K562 (cell line): ENCODE measurements around the gene HYOU1. TPM values are rescaled to one million over a fixed set of nuclear protein-coding genes. Genes with fewer than 3 reads are reported as not detected.

Experiments used
- ELF4 ChIP-seq: fragments of 450-650 bp; formaldehyde crosslinking; IDR thresholded peaks from 2 replicates; pipeline ENCODE4 v1.4.0; 2022; ENCODE audit warnings: missing genetic modification characterization
- GABPA ChIP-seq: fragments of 200-800 bp; sonication (Bioruptor generic); conservative IDR thresholded peaks from 2 replicates; pipeline ENCODE4 v1.6.1; 2016; ENCODE audit warnings: low read depth, missing genetic modification characterization, missing compliant biosample characterization
- GATAD2A ChIP-seq: fragments of 450-650 bp; IDR thresholded peaks from 2 replicates; pipeline ENCODE4 v1.6.1; 2017
- KAT7 ChIP-seq: sonication (generic); formaldehyde crosslinking; IDR thresholded peaks from 2 replicates; pipeline ENCODE4 v1.8.0; 2022; ENCODE audit warnings: missing genetic modification reagents, mild to moderate bottlenecking, borderline replicate concordance
- KDM2B ChIP-seq: fragments of 250-450 bp; sonication (Bioruptor Pico); IDR thresholded peaks from 2 replicates; pipeline ENCODE4 v1.8.0; 2021; ENCODE audit warnings: mild to moderate bottlenecking, moderate library complexity
- KLF13 ChIP-seq: fragments of 450-650 bp; IDR thresholded peaks from 2 replicates; pipeline ENCODE4 v1.6.1; 2016; ENCODE audit warnings: missing genetic modification characterization, low read depth, mild to moderate bottlenecking, missing compliant biosample characterization, moderate library complexity, borderline replicate concordance
- NR2C1 ChIP-seq, 2 experiments: fragments of 450-650 bp; IDR thresholded peaks; 2 replicates each; pipeline ENCODE4 v1.6.1; 2017; ENCODE audit warnings: mild to moderate bottlenecking in 2 of 2, antibody characterized with exemption in 1 of 2, inconsistent platforms in 1 of 2, missing compliant biosample characterization in 1 of 2, missing genetic modification characterization in 1 of 2
- ZKSCAN8 ChIP-seq: fragments of 200-800 bp; sonication (Bioruptor generic); IDR thresholded peaks from 2 replicates; pipeline ENCODE4 v1.6.1; 2016; ENCODE audit warnings: missing genetic modification characterization, missing compliant biosample characterization
- ZNF324 ChIP-seq: fragments of 250-450 bp; sonication (Bioruptor Pico); IDR thresholded peaks from 2 replicates; pipeline ENCODE4 v1.4.0; 2020; ENCODE audit warnings: mild to moderate bottlenecking
- polyA plus RNA-seq, 8 experiments: library from polyadenylated mRNA; depleted of rRNA in 4 of 8; stranded (reverse) in 5 of 8; unstranded in 3 of 8; fragments of >200 nt; fragmentation: Nextera tagmentation in 2 of 8; fragmentation: Illumina TruSeq in 1 of 8; extraction: Ambion mirVana in 2 of 8; extraction: Trizol in 1 of 8; gene quantifications; 2 replicates each; pipeline versions ENCODE4 v1.2.1 to v1.2.3, GENCODE V29; 2011 to 2014; ENCODE audit warnings: inconsistent platforms in 1 of 8, missing spikeins in 1 of 8
- total RNA-seq, 7 experiments: library from RNA; depleted of rRNA in 6 of 7; stranded (reverse); fragments of >200 nt in 6 of 7; fragmentation: Illumina TruSeq in 2 of 7; extraction: Trizol in 2 of 7; gene quantifications; 2 replicates each; pipeline versions ENCODE4 v1.2.1 to v1.2.3, GENCODE V29; 2011 to 2021; ENCODE audit warnings: low replicate concordance in 1 of 7
- TF ChIP-seq, protein P1 (sequence below): fragments of 250-450 bp; sonication (Bioruptor Pico); IDR thresholded peaks from 2 replicates; pipeline ENCODE4 v1.4.0; 2020; ENCODE audit warnings: borderline replicate concordance
- TF ChIP-seq, protein P2 (sequence below): sonication (generic); formaldehyde crosslinking; IDR thresholded peaks from 2 replicates; pipeline ENCODE4 v1.8.0; 2022; ENCODE audit warnings: missing genetic modification reagents, mild to moderate bottlenecking, moderate library complexity, borderline replicate concordance
- TF ChIP-seq, protein P3 (sequence below): sonication (generic); formaldehyde crosslinking; IDR thresholded peaks from 2 replicates; pipeline ENCODE4 v1.8.0; 2022; ENCODE audit warnings: mild to moderate bottlenecking, low read depth, missing genetic modification reagents
- TF ChIP-seq, protein P4 (sequence below): fragments of 250-450 bp; sonication (Bioruptor Pico); IDR thresholded peaks from 2 replicates; pipeline ENCODE4 v1.9.0; 2021; ENCODE audit warnings: mild to moderate bottlenecking, inconsistent platforms
- TF ChIP-seq, protein P5 (sequence below): sonication (generic); formaldehyde crosslinking; IDR thresholded peaks from 2 replicates; pipeline ENCODE4 v1.8.1; 2023; ENCODE audit warnings: missing genetic modification reagents, mild to moderate bottlenecking, borderline replicate concordance

Gene HYOU1
- total and polyA plus RNA-seq, 9 of the 15 experiments (the other 6 are each of a cell fraction or from before 2014, with no cell fraction given): 19.5 to 197 (median 128) TPM

DNA sequence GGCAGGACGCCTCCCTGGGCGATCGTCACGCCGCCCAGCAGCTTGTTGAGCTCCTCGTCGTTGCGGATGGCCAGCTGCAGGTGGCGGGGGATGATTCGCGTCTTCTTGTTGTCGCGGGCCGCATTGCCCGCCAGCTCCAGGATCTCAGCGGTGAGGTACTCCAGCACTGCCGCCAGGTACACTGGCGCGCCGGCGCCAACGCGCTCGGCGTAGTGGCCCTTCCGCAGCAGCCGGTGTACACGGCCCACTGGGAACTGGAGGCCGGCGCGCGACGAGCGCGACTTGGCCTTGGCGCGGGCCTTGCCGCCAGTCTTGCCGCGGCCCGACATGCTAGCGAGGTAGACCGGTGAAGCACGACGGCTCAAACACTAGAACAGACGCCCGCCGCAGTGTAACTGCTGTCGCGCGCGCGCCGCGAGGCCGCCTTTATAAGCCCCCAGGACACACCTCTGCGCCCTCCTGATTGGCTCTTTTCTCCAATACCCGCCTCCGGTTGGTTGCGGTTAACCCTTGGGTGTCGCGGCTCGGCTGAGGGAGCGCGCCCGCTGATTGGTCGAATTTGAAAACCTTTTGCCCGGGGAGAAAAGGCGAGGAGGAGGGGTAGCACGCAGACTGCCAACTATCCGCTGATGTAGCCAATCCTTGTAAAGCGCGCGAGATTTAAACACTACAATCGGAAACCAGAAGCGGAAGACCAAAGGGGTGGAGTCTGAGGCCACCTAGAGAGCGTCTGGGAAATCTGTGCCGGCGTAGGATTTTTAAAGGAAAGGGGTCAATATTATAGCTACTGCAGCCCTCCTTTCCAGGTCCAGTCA lies 38.3 kb upstream of the HYOU1 start (continued):
- TF ChIP-seq, protein P1, sequence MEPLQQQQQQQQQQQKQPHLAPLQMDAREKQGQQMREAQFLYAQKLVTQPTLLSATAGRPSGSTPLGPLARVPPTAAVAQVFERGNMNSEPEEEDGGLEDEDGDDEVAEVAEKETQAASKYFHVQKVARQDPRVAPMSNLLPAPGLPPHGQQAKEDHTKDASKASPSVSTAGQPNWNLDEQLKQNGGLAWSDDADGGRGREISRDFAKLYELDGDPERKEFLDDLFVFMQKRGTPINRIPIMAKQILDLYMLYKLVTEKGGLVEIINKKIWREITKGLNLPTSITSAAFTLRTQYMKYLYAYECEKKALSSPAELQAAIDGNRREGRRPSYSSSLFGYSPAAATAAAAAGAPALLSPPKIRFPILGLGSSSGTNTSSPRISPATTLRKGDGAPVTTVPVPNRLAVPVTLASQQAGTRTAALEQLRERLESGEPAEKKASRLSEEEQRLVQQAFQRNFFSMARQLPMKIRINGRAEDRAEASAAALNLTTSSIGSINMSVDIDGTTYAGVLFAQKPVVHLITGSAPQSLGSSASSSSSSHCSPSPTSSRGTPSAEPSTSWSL: peak; percentile 41; the same call in 1 of the 2 replicates
- peak; percentile 56 for TF ChIP-seq GABPA (tag)
- peak; percentile 100 for TF ChIP-seq KAT7
- TF ChIP-seq, protein P2, sequence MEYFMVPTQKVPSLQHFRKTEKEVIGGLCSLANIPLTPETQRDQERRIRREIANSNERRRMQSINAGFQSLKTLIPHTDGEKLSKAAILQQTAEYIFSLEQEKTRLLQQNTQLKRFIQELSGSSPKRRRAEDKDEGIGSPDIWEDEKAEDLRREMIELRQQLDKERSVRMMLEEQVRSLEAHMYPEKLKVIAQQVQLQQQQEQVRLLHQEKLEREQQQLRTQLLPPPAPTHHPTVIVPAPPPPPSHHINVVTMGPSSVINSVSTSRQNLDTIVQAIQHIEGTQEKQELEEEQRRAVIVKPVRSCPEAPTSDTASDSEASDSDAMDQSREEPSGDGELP (CRISPR knock-in tag): peak; percentile 94
- TF ChIP-seq ZKSCAN8 (CRISPR knock-in tag): no peak
- peak; percentile 53; the same call in 1 of the 2 replicates for TF ChIP-seq ELF4 (CRISPR knock-in tag)
- peak; percentile 96; the same call in 1 of the 2 replicates for TF ChIP-seq KDM2B (CRISPR knock-in tag)
- TF ChIP-seq, protein P3, sequence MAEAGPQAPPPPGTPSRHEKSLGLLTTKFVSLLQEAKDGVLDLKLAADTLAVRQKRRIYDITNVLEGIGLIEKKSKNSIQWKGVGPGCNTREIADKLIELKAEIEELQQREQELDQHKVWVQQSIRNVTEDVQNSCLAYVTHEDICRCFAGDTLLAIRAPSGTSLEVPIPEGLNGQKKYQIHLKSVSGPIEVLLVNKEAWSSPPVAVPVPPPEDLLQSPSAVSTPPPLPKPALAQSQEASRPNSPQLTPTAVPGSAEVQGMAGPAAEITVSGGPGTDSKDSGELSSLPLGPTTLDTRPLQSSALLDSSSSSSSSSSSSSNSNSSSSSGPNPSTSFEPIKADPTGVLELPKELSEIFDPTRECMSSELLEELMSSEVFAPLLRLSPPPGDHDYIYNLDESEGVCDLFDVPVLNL (CRISPR knock-in tag): peak; percentile 98
- TF ChIP-seq, protein P4, sequence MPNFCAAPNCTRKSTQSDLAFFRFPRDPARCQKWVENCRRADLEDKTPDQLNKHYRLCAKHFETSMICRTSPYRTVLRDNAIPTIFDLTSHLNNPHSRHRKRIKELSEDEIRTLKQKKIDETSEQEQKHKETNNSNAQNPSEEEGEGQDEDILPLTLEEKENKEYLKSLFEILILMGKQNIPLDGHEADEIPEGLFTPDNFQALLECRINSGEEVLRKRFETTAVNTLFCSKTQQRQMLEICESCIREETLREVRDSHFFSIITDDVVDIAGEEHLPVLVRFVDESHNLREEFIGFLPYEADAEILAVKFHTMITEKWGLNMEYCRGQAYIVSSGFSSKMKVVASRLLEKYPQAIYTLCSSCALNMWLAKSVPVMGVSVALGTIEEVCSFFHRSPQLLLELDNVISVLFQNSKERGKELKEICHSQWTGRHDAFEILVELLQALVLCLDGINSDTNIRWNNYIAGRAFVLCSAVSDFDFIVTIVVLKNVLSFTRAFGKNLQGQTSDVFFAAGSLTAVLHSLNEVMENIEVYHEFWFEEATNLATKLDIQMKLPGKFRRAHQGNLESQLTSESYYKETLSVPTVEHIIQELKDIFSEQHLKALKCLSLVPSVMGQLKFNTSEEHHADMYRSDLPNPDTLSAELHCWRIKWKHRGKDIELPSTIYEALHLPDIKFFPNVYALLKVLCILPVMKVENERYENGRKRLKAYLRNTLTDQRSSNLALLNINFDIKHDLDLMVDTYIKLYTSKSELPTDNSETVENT (CRISPR knock-in tag): peak; percentile 95
- TF ChIP-seq, protein P5, sequence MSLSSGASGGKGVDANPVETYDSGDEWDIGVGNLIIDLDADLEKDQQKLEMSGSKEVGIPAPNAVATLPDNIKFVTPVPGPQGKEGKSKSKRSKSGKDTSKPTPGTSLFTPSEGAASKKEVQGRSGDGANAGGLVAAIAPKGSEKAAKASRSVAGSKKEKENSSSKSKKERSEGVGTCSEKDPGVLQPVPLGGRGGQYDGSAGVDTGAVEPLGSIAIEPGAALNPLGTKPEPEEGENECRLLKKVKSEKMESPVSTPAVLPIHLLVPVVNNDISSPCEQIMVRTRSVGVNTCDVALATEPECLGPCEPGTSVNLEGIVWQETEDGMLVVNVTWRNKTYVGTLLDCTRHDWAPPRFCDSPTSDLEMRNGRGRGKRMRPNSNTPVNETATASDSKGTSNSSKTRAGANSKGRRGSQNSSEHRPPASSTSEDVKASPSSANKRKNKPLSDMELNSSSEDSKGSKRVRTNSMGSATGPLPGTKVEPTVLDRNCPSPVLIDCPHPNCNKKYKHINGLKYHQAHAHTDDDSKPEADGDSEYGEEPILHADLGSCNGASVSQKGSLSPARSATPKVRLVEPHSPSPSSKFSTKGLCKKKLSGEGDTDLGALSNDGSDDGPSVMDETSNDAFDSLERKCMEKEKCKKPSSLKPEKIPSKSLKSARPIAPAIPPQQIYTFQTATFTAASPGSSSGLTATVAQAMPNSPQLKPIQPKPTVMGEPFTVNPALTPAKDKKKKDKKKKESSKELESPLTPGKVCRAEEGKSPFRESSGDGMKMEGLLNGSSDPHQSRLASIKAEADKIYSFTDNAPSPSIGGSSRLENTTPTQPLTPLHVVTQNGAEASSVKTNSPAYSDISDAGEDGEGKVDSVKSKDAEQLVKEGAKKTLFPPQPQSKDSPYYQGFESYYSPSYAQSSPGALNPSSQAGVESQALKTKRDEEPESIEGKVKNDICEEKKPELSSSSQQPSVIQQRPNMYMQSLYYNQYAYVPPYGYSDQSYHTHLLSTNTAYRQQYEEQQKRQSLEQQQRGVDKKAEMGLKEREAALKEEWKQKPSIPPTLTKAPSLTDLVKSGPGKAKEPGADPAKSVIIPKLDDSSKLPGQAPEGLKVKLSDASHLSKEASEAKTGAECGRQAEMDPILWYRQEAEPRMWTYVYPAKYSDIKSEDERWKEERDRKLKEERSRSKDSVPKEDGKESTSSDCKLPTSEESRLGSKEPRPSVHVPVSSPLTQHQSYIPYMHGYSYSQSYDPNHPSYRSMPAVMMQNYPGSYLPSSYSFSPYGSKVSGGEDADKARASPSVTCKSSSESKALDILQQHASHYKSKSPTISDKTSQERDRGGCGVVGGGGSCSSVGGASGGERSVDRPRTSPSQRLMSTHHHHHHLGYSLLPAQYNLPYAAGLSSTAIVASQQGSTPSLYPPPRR (CRISPR knock-in tag): peak; percentile 98; the same call in 1 of the 2 replicates
- peak; percentile 68 for TF ChIP-seq KLF13
- 0 out of 2 replicates have a peak, but pooled peaks have one; percentile 35 for TF ChIP-seq NR2C1 (IDR thresholded peaks at IDR 0.05)
- TF ChIP-seq NR2C1 (tag; IDR thresholded peaks at IDR 0.05): no peak
- TF ChIP-seq ZNF324 (CRISPR knock-in tag): peak; percentile 50; the same call in 1 of the 2 replicates
- TF ChIP-seq GATAD2A: peak; percentile 25; the same call in 1 of the 2 replicates
